Ectodermal cell (in vitro differentiated cells): ENCODE measurements around the gene ZBTB43. TPM values are rescaled to one million over a fixed set of nuclear protein-coding genes. Genes with fewer than 3 reads are reported as not detected.
A peak's percentile ranks its signal among the peaks of the same experiment; 100 is the strongest.

Experiments
- H3K27ac ChIP-seq: 2 replicates; pipeline ENCODE4 v1.7.0; 2013; ENCODE audit warnings: mild to moderate bottlenecking, low read depth, low read length; ENCODE audit not compliant: insufficient read depth, poor library complexity, severe bottlenecking
- H3K27me3 ChIP-seq: 2 replicates; pipeline ENCODE4 v1.7.0; 2013; ENCODE audit warnings: mild to moderate bottlenecking, low read length; ENCODE audit not compliant: insufficient read depth, control insufficient read depth, poor library complexity, severe bottlenecking
- H3K36me3 ChIP-seq: one replicate; pipeline ENCODE4 v1.7.0; 2013; ENCODE audit warnings: low read length; ENCODE audit not compliant: control insufficient read depth, insufficient read depth
- H3K4me1 ChIP-seq: one replicate; pipeline ENCODE4 v1.7.0; 2013; ENCODE audit warnings: low read length; ENCODE audit not compliant: control insufficient read depth, insufficient read depth
- H3K4me3 ChIP-seq: 2 replicates; pipeline ENCODE4 v1.7.0; 2013; ENCODE audit warnings: low read depth, low read length, control low read depth; ENCODE audit not compliant: insufficient read depth
- H3K9me3 ChIP-seq: 2 replicates; pipeline ENCODE4 v1.7.0; 2013; ENCODE audit warnings: mild to moderate bottlenecking, low read length, moderate library complexity; ENCODE audit not compliant: control insufficient read depth
- WGBS, 2 experiments: methylation state at CpG; one replicate each; pipeline ENCODE4 v1.1.7; 2013; ENCODE audit warnings: missing lambda C conversion rate in 2 of 2; 5-methylcytosine and 5-hydroxymethylcytosine counted together
- polyA plus RNA-seq, 4 experiments: library from polyadenylated mRNA; stranded (reverse); fragments of 50-300 nt; gene quantifications; one replicate each; pipeline ENCODE4 v1.2.3, GENCODE V29; 2013

The ZBTB43 gene, protein sequence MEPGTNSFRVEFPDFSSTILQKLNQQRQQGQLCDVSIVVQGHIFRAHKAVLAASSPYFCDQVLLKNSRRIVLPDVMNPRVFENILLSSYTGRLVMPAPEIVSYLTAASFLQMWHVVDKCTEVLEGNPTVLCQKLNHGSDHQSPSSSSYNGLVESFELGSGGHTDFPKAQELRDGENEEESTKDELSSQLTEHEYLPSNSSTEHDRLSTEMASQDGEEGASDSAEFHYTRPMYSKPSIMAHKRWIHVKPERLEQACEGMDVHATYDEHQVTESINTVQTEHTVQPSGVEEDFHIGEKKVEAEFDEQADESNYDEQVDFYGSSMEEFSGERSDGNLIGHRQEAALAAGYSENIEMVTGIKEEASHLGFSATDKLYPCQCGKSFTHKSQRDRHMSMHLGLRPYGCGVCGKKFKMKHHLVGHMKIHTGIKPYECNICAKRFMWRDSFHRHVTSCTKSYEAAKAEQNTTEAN
- 16.0 TPM for polyA plus RNA-seq (2013, experiment 1 of 4)
- 15.9 TPM for polyA plus RNA-seq (2013, experiment 2 of 4)
- polyA plus RNA-seq (2013, experiment 3 of 4): 8.1 TPM
- polyA plus RNA-seq (2013, experiment 4 of 4): 9.4 TPM

DNA sequence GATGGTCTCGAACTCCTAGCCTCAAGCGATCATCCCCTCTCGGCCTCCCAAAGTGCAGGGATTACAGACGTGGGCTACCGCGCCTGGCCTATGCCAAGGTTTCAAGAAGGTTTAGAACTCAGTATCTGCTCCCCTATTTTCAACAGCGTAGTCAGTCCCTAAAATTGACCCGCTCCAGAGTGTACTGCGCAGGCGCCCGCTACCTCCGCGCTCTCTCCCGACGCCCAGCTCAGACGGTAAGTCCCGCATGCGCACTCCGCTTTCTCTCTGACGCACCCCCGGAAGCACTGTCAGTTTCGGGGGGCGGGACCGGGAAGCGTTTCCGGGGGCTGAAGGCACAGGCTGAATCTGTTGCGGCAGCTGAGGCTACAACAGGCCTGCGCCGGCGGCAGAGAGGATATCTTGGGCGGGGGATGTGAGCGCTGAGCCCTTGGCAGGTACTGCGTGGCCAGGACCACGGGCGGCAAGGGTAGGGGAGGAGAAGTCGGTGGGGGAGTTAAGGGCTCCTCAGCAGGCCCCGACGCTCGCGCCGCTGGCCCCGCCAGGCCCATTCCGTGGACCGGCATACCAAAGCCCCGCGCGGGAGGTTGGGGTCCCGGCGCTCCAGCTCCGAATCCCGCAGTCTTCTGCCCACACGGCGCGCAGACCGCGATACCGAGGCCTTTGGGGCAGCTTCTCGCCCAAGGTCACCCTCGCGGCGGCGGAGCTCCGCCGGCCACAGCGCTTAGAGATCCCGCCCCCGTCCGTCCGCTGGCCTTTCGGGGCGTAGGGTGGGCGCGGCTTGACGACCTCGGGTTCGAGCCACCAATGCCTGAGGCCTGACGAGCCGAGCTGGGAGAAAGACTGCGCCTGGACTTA is at the start of gene ZBTB43:
Gene ZBTB43, plus strand, starts transcription at position 345 of the 858 bp plus-strand sequence. CDS start 27,470 bp downstream, outside the sequence.
- peak within 1 kb of the TSS; percentile 88 for H3K4me3 ChIP-seq
- 3% methylated on average over 79 of the region's 79 CpGs for WGBS, 2 experiments
- no peaks in the 10 kb centered on the region for H3K36me3 ChIP-seq
- H3K9me3 ChIP-seq: no peaks in the 10 kb centered on the region
- peaks cover 12% of the 10 kb centered on the region for H3K27me3 ChIP-seq
- peak within 1 kb of the TSS; percentile 26 for H3K27ac ChIP-seq
- H3K4me1 ChIP-seq: peaks cover 11% of the 10 kb centered on the region

DNA sequence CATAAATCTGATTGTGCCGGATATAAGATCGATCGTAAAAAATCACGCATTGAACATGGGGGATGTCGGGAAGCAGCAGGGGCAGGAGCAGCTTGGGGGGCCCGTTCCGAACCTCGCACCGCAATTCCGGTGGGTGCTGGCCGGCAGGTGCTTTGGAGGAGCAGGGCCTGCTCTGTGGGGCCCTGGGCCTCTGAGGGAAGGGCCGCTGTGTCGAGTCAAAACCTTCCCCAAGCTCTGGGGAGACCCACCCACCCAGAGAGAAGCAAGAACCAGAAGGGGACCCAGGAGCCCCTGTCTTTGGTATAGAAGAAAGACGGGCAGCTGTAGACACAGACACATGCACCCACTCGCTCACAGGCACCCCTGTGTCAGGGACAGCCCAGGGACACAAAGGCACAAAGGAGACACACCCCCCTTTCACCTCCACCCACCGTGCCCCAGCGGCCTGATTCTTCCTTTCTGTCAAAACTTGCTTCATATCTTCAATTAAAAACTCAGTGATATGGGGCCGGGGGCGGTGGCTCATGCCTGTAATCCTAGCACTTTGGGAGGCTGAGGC is 49.4 kb upstream of the ZBTB43 start:
- Histone ChIP-seq H3K27ac (no peak overlapping the region), H3K27me3 (no peaks in the 10 kb centered on the region), H3K9me3 (no peaks in the 10 kb centered on the region), H3K36me3 (no peaks in the 10 kb centered on the region), H3K4me3 (no peak overlapping the region), H3K4me1 (peaks cover 6% of the 10 kb centered on the region)
- 91 to 93% methylated on average over 19 of the region's 19 CpGs for WGBS, 2 experiments

DNA sequence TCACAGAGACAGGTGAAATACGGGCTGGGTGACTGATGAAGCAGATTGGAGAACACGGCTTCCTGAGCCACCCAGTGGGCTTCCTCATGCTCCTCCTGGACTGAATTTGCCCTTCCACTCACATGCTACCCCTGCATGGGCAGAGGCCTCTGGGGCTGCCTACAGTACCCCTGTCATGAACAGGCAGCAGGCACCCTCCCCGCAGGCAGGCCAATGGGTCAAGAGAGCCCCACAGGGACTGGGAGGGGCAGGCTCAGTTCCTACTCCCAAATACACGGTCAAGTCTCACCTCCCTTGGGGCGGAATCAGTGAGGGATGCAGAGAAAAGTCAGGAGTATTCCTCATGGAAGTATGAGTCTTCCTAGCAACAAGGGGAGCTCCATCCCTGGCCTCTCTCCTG is 48.6 kb upstream of the ZBTB43 start:
- Histone ChIP-seq H3K36me3 (no peaks in the 10 kb centered on the region), H3K4me1 (peaks cover 6% of the 10 kb centered on the region), H3K27ac (no peak overlapping the region), H3K9me3 (no peaks in the 10 kb centered on the region), H3K27me3 (no peaks in the 10 kb centered on the region), H3K4me3 (no peak overlapping the region)
- WGBS, 2 experiments: 86 to 89% methylated on average over 5 of the region's 5 CpGs

DNA sequence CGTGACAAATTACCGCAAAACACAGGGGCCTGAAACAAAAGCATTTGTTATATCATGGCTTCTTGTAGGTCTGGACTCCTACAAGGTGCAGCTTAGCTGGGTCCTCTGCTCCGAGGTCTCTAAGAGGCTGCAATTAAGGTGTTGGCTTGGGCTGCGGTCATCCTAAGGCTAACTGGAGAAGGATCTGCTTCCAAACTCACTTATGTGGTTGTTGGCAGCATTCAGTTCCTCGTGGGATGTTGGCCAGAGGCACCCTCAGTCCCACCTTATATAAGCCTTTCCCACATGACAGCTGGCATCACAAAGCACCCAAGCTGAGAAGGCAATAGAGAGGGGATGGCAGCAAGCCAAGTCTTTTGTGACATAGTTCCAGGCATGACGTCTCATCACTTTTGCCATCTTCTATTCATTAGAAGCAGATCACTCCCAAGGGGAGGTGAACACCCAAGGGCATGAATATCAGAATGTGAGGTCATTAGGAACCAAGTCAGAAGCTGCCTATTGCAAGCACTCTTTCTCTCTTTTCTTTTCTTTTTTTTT is 47.9 kb upstream of the ZBTB43 start:
- WGBS, 2 experiments: 86 to 88% methylated on average over 6 of the region's 6 CpGs
- H3K9me3 ChIP-seq: no peaks in the 10 kb centered on the region
- no peaks in the 10 kb centered on the region for H3K36me3 ChIP-seq
- no peak overlapping the region for H3K27ac ChIP-seq
- H3K27me3 ChIP-seq: no peaks in the 10 kb centered on the region
- peaks cover 6% of the 10 kb centered on the region for H3K4me1 ChIP-seq
- no peak overlapping the region for H3K4me3 ChIP-seq

DNA sequence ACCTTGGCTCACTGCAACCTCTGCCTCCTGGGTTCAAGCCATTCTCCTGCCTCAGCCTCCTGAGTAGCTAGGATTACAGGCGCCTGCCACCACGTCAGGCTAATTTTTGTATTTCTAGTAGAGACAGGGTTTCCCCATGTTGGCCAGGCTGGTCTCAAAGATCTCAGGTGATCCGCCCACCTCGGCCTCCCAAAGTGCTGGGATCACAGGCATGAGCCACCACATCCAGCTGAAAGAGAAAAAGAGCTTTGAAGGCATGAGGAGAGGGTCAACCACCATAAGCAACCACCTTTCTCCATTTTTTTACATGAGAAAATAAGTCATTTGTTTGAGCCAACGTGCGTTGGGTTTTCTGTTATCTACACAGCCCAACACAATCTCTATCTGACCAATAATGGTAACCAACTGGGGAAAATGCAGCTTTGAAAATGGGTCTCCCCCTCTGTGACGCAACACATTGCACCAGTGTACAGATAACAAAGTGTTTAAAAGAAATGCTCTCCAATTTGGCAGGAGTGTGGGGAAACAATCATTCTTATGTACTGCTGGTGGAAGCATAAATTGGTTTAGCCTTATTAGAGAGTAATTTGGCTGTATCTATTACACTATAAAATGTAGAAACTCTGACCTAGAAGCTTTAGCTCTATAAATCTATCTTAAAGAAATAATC is 45.8 kb upstream of the ZBTB43 start:
- no peak overlapping the region for H3K27ac ChIP-seq
- H3K36me3 ChIP-seq: no peaks in the 10 kb centered on the region
- no peaks in the 10 kb centered on the region for H3K9me3 ChIP-seq
- H3K27me3 ChIP-seq: no peaks in the 10 kb centered on the region
- WGBS, 2 experiments: 92% methylated on average over 7 of the region's 7 CpGs
- no peak overlapping the region for H3K4me3 ChIP-seq
- peaks cover 6% of the 10 kb centered on the region for H3K4me1 ChIP-seq

DNA sequence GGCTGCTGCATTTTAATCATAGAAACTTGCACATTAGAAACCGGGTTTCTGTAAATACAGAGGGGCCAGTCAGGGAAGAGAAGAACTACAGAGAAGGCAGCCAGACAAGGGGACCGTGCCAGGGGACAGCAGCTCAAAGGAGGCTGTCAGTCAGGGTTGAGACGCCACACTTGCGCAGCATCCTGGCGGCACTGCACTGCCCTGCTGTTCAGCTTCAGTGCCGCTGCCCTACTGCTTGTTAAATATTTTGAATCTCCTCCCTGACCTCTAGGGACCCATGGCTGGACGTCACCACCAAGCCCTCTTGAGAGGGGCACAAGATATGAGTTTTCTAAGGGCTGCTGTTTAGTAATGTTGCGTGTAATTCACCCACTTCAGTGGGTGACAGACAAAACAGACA is 43.6 kb upstream of the ZBTB43 start:
- H3K4me3 ChIP-seq: no peak overlapping the region
- no peaks in the 10 kb centered on the region for H3K9me3 ChIP-seq
- no peak overlapping the region for H3K27ac ChIP-seq
- WGBS, 2 experiments: 87 to 88% methylated on average over 8 of the region's 8 CpGs
- peaks cover 6% of the 10 kb centered on the region for H3K4me1 ChIP-seq
- no peaks in the 10 kb centered on the region for H3K36me3 ChIP-seq
- H3K27me3 ChIP-seq: no peaks in the 10 kb centered on the region

DNA sequence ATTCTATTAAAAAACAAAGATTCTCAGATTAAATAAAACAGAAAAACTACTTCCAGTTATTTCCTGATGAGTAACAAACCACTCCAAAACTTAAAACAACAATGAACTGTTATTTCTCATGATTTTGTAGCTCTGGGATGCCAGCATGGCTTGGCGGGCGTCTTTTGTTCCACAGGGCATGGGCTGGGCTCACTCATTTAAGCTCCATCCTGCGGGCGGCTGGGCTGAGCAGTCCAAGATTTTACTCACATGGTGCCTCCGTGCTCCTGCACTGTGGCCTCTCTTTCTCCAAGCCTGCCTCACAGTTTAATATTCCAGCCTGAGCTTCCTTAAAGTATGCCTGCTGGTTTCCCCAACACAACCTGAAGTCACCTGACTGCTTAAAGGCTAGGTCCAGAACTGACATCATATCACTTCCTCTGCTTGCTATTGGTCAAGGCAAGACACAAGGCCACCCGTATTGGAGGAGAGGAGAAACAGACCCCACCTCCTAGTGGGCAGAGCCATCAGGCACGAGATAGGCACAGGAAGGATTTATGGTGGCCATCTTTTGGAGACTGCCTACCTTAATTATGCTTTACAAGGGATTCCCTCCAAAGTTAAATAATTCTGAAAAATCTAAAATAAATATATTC is 41.6 kb upstream of the ZBTB43 start:
- Histone ChIP-seq H3K4me3 (no peak overlapping the region), H3K27me3 (no peaks in the 10 kb centered on the region), H3K9me3 (no peaks in the 10 kb centered on the region), H3K27ac (no peak overlapping the region), H3K4me1 (no peaks in the 10 kb centered on the region), H3K36me3 (no peaks in the 10 kb centered on the region)
- 87 to 92% methylated on average over 7 of the region's 7 CpGs for WGBS, 2 experiments

DNA sequence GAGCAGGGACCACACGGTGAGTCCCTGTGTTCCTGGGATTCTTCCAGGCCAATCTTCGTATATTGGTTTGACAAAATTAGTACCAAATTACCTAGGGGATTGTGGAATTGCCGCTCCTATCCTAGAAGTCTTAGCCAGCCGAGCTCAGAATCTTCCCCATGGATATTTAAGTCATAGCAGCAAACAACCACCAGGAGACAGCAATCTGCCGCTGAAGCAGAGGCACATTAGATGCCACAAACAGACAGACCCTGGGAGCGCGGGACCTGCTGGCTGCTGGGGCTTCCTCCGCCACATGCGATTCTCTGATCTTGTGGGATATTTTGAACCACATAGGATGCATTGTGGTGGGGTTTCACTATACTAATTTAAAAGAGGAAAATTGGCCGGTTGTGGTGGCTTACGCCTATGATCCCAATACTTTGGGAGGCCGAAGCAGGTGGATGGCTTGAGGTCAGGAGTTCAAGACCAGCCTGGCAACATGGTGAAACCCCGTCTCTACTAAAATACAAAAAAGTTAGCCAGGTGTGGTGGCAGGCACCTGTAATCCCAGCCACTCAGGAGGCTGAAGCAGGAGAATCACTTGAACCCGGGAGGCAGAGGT is 31.7 kb upstream of the ZBTB43 start:
- Histone ChIP-seq H3K4me3 (no peak overlapping the region), H3K9me3 (no peaks in the 10 kb centered on the region), H3K27me3 (no peaks in the 10 kb centered on the region), H3K4me1 (peaks cover 5% of the 10 kb centered on the region), H3K36me3 (no peaks in the 10 kb centered on the region), H3K27ac (no peak overlapping the region)
- whole genome bisulfite sequencing, 2 experiments: 70% methylated on average over 14 of the region's 14 CpGs

DNA sequence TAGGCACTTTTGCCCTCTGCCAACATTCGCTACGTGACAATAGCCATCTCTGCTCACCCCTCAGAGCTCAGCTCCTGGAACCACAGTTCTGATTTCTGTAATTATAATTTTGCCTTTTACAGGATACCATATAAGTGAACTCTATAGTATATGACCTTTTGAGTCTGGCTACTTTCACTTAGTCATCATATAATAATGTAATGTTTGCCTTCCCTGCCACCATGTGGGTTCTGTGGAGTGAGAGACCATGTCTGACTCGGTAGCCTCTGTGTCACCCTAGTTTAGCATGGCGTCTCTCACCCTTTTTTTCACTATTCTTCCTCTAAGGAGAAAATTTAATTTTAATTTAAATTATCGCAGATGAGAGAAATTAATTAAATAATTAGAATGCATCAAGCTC is 28.9 kb upstream of the ZBTB43 start:
- no peak overlapping the region for H3K27ac ChIP-seq
- H3K4me3 ChIP-seq: no peak overlapping the region
- H3K9me3 ChIP-seq: no peaks in the 10 kb centered on the region
- peaks cover 5% of the 10 kb centered on the region for H3K4me1 ChIP-seq
- WGBS, 2 experiments: 95 to 100% methylated on average over 2 to 3 of the region's 5 CpGs
- H3K36me3 ChIP-seq: no peaks in the 10 kb centered on the region
- no peaks in the 10 kb centered on the region for H3K27me3 ChIP-seq
